DOHH2 (cell line): ENCODE data around the gene RTN3.

ENCODE experiments used
- H3F3A ChIP-seq: fragments of 200-600 bp; sonication (generic), shearing (Covaris generic); 2 replicates; pipeline ENCODE4 v1.6.0; 2016; ENCODE audit warnings: antibody characterized with exemption, mild to moderate bottlenecking; ENCODE audit not compliant: control insufficient read depth, insufficient read depth
- H3K27ac ChIP-seq: fragments of 200-600 bp; sonication (generic); 2 replicates; pipeline ENCODE4 v1.5.1; 2014; ENCODE audit warnings: low read depth, mild to moderate bottlenecking, low read length, moderate library complexity
- H3K27me3 ChIP-seq: fragments of 200-600 bp; sonication (generic); 2 replicates; pipeline ENCODE4 v1.6.1; 2014; ENCODE audit warnings: mild to moderate bottlenecking, low read length, mixed read lengths; ENCODE audit not compliant: control insufficient read depth
- H3K36me3 ChIP-seq: fragments of 200-600 bp; sonication (generic); 2 replicates; pipeline ENCODE4 v1.6.1; 2014; ENCODE audit warnings: mild to moderate bottlenecking, low read length, moderate library complexity, mixed read lengths; ENCODE audit not compliant: control insufficient read depth
- H3K4me1 ChIP-seq: fragments of 200-600 bp; sonication (generic); 2 replicates; pipeline ENCODE4 v1.6.1; 2014; ENCODE audit warnings: mild to moderate bottlenecking, low read length, mixed read lengths; ENCODE audit not compliant: control insufficient read depth
- H3K4me2 ChIP-seq: fragments of 200-600 bp; sonication (generic); 2 replicates; pipeline ENCODE4 v1.6.0; 2014; ENCODE audit warnings: mild to moderate bottlenecking, low read length, moderate library complexity
- H3K4me3 ChIP-seq: fragments of 200-600 bp; sonication (generic); 2 replicates; pipeline ENCODE4 v1.5.1; 2014; ENCODE audit warnings: mild to moderate bottlenecking, low read length, mixed read lengths
- H3K79me2 ChIP-seq: fragments of 200-600 bp; sonication (generic); 2 replicates; pipeline ENCODE4 v1.6.1; 2014; ENCODE audit warnings: mild to moderate bottlenecking, low read length, mixed read lengths; ENCODE audit not compliant: control insufficient read depth
- H3K9me2 ChIP-seq: fragments of 200-600 bp; sonication (generic); replicated peaks from 2 replicates; pipeline ENCODE4 v1.6.1; 2014; ENCODE audit warnings: mild to moderate bottlenecking, low read length, mixed read lengths; ENCODE audit not compliant: control insufficient read depth
- H3K9me3 ChIP-seq: fragments of 200-600 bp; sonication (generic); 2 replicates; pipeline ENCODE4 v1.6.1; 2014; ENCODE audit warnings: antibody characterized with exemption, low read length, mixed read lengths; ENCODE audit not compliant: control insufficient read depth, insufficient read depth
- H4K20me1 ChIP-seq: fragments of 200-600 bp; sonication (generic); 2 replicates; pipeline ENCODE4 v1.6.0; 2014; ENCODE audit warnings: low read depth, mild to moderate bottlenecking, antibody characterized with exemption, low read length, moderate library complexity; ENCODE audit not compliant: control insufficient read depth, insufficient read depth
- CTCF ChIP-seq: fragments of 200-600 bp; sonication (generic); IDR thresholded peaks from one replicate; pipeline ENCODE4 v1.5.1; 2014; ENCODE audit warnings: antibody characterized with exemption, mild to moderate bottlenecking, low read depth, low read length; ENCODE audit not compliant: poor library complexity, severe bottlenecking
- EZH2phosphoT487 ChIP-seq: fragments of 200-600 bp; sonication (generic); IDR thresholded peaks from 2 replicates; pipeline ENCODE4 v1.6.1; 2017; ENCODE audit warnings: borderline replicate concordance, mild to moderate bottlenecking, antibody characterized with exemption, low read length, moderate library complexity, mixed read lengths

RTN3 gene

GRCh38 chr11:63747011-63747410, 65.7 kb downstream of the RTN3 start:
- H3K79me2 ChIP-seq = no peaks in the 10 kb centered on the region

GRCh38 chr11:63749624-63750023, 68.3 kb downstream of the RTN3 start:
- Histone ChIP-seq H3K27ac (no peak overlapping the region), H3K4me1 (no peaks in the 10 kb centered on the region), H3K4me2 (no peak overlapping the region), H3K9me2 (no peaks in the 10 kb centered on the region), H3K4me3 (no peak overlapping the region), H3K36me3 (peaks cover 26% of the 10 kb centered on the region), H3K79me2 (no peaks in the 10 kb centered on the region), H3K9me3 (no peaks in the 10 kb centered on the region), H3K27me3 (no peaks in the 10 kb centered on the region), H4K20me1 (no peaks in the 10 kb centered on the region), H3F3A (no peaks in the 10 kb centered on the region)
- TF ChIP-seq EZH2phosphoT487 = no peak
- no peak for TF ChIP-seq CTCF

More at GRCh38 chr11:63747011-63747410, 65.7 kb downstream of the RTN3 start:
- TF ChIP-seq EZH2phosphoT487 (no peak), CTCF (no peak)
- H3K27ac ChIP-seq = no peak overlapping the region
- H3K4me3 ChIP-seq = no peak overlapping the region
- H3K4me1 ChIP-seq = no peaks in the 10 kb centered on the region
- H3K27me3 ChIP-seq = no peaks in the 10 kb centered on the region
- no peak overlapping the region for H3K4me2 ChIP-seq
- H3K36me3 ChIP-seq = peaks cover 9% of the 10 kb centered on the region
- H4K20me1 ChIP-seq = no peaks in the 10 kb centered on the region
- H3K9me2 ChIP-seq = no peaks in the 10 kb centered on the region
- H3F3A ChIP-seq = no peaks in the 10 kb centered on the region
- H3K9me3 ChIP-seq = no peaks in the 10 kb centered on the region

DNA sequence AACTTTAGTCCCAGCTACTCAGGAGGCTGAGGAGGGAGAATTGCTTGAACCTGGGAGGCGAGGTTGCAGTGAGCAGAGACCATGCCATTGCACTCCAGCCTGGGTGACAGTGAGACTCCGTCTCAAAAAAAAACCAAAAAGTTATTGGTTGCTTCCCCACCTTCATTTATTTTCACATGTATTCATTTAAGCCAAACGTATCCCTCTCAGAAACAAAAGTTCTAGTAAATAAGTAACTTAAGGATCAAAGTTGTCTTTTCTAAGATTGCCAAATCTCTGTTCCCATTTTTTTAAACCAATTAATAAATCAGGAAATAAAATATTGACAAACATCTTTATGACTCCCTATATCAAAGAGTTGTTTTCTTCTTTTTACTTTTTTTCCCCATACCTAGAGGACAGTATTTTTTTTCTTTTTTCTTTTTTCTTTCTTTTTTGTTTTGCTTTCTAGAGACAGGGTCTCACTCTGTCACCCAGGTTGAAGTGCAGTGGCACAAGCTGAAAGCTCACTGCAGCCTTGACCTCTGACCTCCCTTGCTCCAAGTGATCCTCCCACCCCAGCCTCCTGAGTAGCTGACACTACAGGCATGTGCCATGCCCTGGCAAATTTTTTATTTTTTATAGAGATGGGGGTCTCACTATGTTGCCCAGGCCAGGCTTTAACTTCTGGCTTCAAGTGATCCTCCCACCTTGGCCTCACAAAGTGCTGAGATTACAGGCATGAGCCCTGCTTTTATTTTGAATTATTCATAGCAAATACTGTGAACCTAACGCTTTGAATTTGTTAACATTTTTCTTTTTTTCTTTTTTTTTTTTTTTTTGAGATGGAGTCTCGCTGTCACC, 75.8 kb downstream of the RTN3 start:
- H3F3A ChIP-seq = 0 out of 2 replicates have a peak, but pooled peaks cover 3% of the 10 kb centered on the region
- no peak overlapping the region for H3K4me2 ChIP-seq
- no peak overlapping the region for H3K27ac ChIP-seq
- peaks cover 32% of the 10 kb centered on the region for H3K36me3 ChIP-seq
- no peak for TF ChIP-seq CTCF
- TF ChIP-seq EZH2phosphoT487 = no peak
- H3K27me3 ChIP-seq = no peaks in the 10 kb centered on the region
- no peaks in the 10 kb centered on the region for H3K79me2 ChIP-seq
- no peaks in the 10 kb centered on the region for H4K20me1 ChIP-seq
- H3K4me3 ChIP-seq = no peak overlapping the region
- no peaks in the 10 kb centered on the region for H3K9me3 ChIP-seq
- H3K4me1 ChIP-seq = no peaks in the 10 kb centered on the region
- no peaks in the 10 kb centered on the region for H3K9me2 ChIP-seq
